Gastroesophageal sphincter (tissue), 4 donors: ENCODE data around the gene ANO2. TPM values are rescaled to one million over a fixed set of nuclear protein-coding genes. Genes with fewer than 3 reads are reported as not detected.

Source experiments
- ATAC-seq: fragments of 150-250 bp; one replicate; pipeline ENCODE4 v1.9.1; 2016; ENCODE audit warnings: mild to moderate bottlenecking, moderate library complexity
- H3K27ac ChIP-seq, 4 donors: fragments of 200-600 bp; sonication (generic) in 3 of 4; 1 replicate in 3 of 4; 2 replicates in 1 of 4; pipeline ENCODE4 v1.5.1; 2016 to 2019
- H3K27me3 ChIP-seq: fragments of 200-600 bp; sonication (generic); one replicate; pipeline ENCODE4 v1.5.1; 2019
- H3K36me3 ChIP-seq, 2 donors: fragments of 200-600 bp; sonication (generic); one replicate each; pipeline ENCODE4 v1.5.1; 2019; ENCODE audit warnings: control low read depth in 1 of 2
- H3K4me1 ChIP-seq, 3 donors: fragments of 200-600 bp; sonication (generic); 1 replicate in 2 of 3; 2 replicates in 1 of 3; pipeline ENCODE4 v1.5.1; 2016 to 2019; ENCODE audit warnings: control low read depth in 2 of 3
- H3K4me3 ChIP-seq, 2 donors: fragments of 200-600 bp; sonication (generic); one replicate each; pipeline ENCODE4 v1.5.1; 2019; ENCODE audit warnings: mild to moderate bottlenecking in 1 of 2, moderate library complexity in 1 of 2
- H3K9me3 ChIP-seq, 3 donors: fragments of 200-600 bp; sonication (generic); one replicate each; pipeline ENCODE4 v1.5.1; 2017 to 2019; ENCODE audit warnings: control low read depth in 2 of 3
- CTCF ChIP-seq, 4 experiments: fragments of 200-600 bp in 2 of 4; fragments of 450-650 bp in 2 of 4; sonication (generic) in 1 of 4; IDR thresholded peaks; one replicate each; pipeline ENCODE4 v1.5.1; 2017 to 2019; ENCODE audit warnings: antibody characterized with exemption in 4 of 4, mild to moderate bottlenecking in 2 of 4, moderate library complexity in 2 of 4
- EP300 ChIP-seq: sonication (generic); formaldehyde crosslinking; IDR thresholded peaks from one replicate; pipeline ENCODE4 v1.6.1; 2017; ENCODE audit warnings: antibody characterized with exemption, mild to moderate bottlenecking
- POLR2A ChIP-seq, 2 donors: fragments of 450-650 bp; IDR thresholded peaks; one replicate each; pipeline ENCODE4 v1.6.1; 2017; ENCODE audit warnings: antibody characterized with exemption in 2 of 2, mild to moderate bottlenecking in 2 of 2, moderate library complexity in 1 of 2
- POLR2AphosphoS5 ChIP-seq: sonication (generic); formaldehyde crosslinking; IDR thresholded peaks from one replicate; pipeline ENCODE4 v1.6.1; 2017; ENCODE audit warnings: antibody characterized with exemption
- WGBS, 2 donors: methylation state at CpG; one replicate each; pipeline ENCODE4 v1.1.5; 2018; ENCODE audit warnings: low coverage in 1 of 2; 5-methylcytosine and 5-hydroxymethylcytosine counted together
- total RNA-seq, 4 donors: library from RNA; depleted of rRNA; stranded (reverse); fragments of >200 nt; gene quantifications; one replicate each; pipeline ENCODE4 v1.1.0, GENCODE V29; 2016

ANO2 gene
- total RNA-seq, 4 donors from 2014 or later, result 3.1 to 10.9 (median 6.7) TPM

- Histone ChIP-seq H3K27ac (no peak overlapping the region), H3K9me3 (no peaks in the 10 kb centered on the region), H3K4me1 (no peaks in the 10 kb centered on the region), H3K36me3 (peaks cover 0 to 6% of the 10 kb centered on the region in 2 donors), H3K27me3 (peaks cover 27% of the 10 kb centered on the region), H3K4me3 (no peak overlapping the region)
- WGBS, 2 donors, result 0 to 18% methylated on average over 1 to 3 of the region's 3 CpGs
- TF ChIP-seq POLR2AphosphoS5, result no peak
- no peak for TF ChIP-seq EP300
- TF ChIP-seq POLR2A (IDR thresholded peaks at IDR 0.05), result no peak
- no peak for TF ChIP-seq CTCF (IDR thresholded peaks at IDR 0.05)
- ATAC-seq, result no peak
Observed at GRCh38 chr12:5954661-5955060, 9.6 kb upstream of the ANO2 start.

- H3K9me3 ChIP-seq, result no peaks in the 10 kb centered on the region
- 78 to 93% methylated on average over 3 to 5 of the region's 5 CpGs for WGBS, 2 donors
- peaks cover 33% of the 10 kb centered on the region for H3K27me3 ChIP-seq
- H3K4me1 ChIP-seq, result no peaks in the 10 kb centered on the region
- H3K4me3 ChIP-seq, result no peak overlapping the region
- no peak for ATAC-seq
- H3K36me3 ChIP-seq, result peaks cover 0 to 6% of the 10 kb centered on the region in 2 donors
- no peak overlapping the region for H3K27ac ChIP-seq
- TF ChIP-seq CTCF (IDR thresholded peaks at IDR 0.05) (no peak), EP300 (no peak), POLR2AphosphoS5 (no peak), POLR2A (IDR thresholded peaks at IDR 0.05) (no peak)
Observed at GRCh38 chr12:5953835-5954586, 9.0 kb upstream of the ANO2 start.

- Histone ChIP-seq H3K36me3 (peaks cover 0 to 6% of the 10 kb centered on the region in 2 donors), H3K27me3 (peaks cover 52% of the 10 kb centered on the region), H3K4me3 (no peak overlapping the region), H3K9me3 (no peaks in the 10 kb centered on the region), H3K4me1 (no peaks in the 10 kb centered on the region), H3K27ac (no peak overlapping the region)
- 94 to 97% methylated on average over 2 to 3 of the region's 3 CpGs for WGBS, 2 donors
- no peak for ATAC-seq
- TF ChIP-seq POLR2A (IDR thresholded peaks at IDR 0.05) (no peak), CTCF (IDR thresholded peaks at IDR 0.05) (no peak), EP300 (no peak), POLR2AphosphoS5 (no peak)
Observed at GRCh38 chr12:5952031-5952430, 7.0 kb upstream of the ANO2 start.

- Histone ChIP-seq H3K4me1 (peaks cover 0 to 12% (median 4%) of the 10 kb centered on the region in 3 donors), H3K36me3 (peaks cover 0 to 6% of the 10 kb centered on the region in 2 donors), H3K4me3 (no peak overlapping the region), H3K27ac (no peak overlapping the region), H3K27me3 (peaks cover 65% of the 10 kb centered on the region), H3K9me3 (no peaks in the 10 kb centered on the region)
- WGBS, 2 donors, result no CpG with 5 or more reads among the region's 3 CpGs
- no peak for ATAC-seq
- TF ChIP-seq POLR2A (IDR thresholded peaks at IDR 0.05) (no peak), EP300 (no peak), POLR2AphosphoS5 (no peak), CTCF (IDR thresholded peaks at IDR 0.05) (no peak)
Observed at GRCh38 chr12:5948696-5949095, 3.6 kb upstream of the ANO2 start.

- no peak for ATAC-seq
- H3K4me3 ChIP-seq, result no peak overlapping the region
- peaks cover 67% of the 10 kb centered on the region for H3K27me3 ChIP-seq
- H3K4me1 ChIP-seq, result peaks cover 0 to 12% (median 4%) of the 10 kb centered on the region in 3 donors
- TF ChIP-seq POLR2AphosphoS5, result no peak
- no peak for TF ChIP-seq EP300
- no peak for TF ChIP-seq CTCF (IDR thresholded peaks at IDR 0.05)
- TF ChIP-seq POLR2A (IDR thresholded peaks at IDR 0.05), result no peak
- H3K36me3 ChIP-seq, result peaks cover 0 to 6% of the 10 kb centered on the region in 2 donors
- H3K27ac ChIP-seq, result no peak overlapping the region
- WGBS, 2 donors, result no CpG with 5 or more reads among the region's 1 CpG
- no peaks in the 10 kb centered on the region for H3K9me3 ChIP-seq
Observed at GRCh38 chr12:5947006-5947405, 1.9 kb upstream of the ANO2 start.
